ENCODE results near the gene CADM2.
"Not testable (repeated sequence)": the region's sequence is repeated elsewhere in the genome, so short reads cannot be mapped to it uniquely, and the experiment has no call there.

The CADM2 gene

GRCh38 chr3:85846940-85847339 lies 888.2 kb downstream of the CADM2 start:
- no peak for DNase-seq

- no peak for DNase-seq
These were observed 892.3 kb downstream of the CADM2 start for GRCh38 chr3:85851071-85851470.

- no peak for DNase-seq
These were observed 895.0 kb downstream of the CADM2 start for GRCh38 chr3:85853805-85854204.

- no peak for DNase-seq
These were observed 904.2 kb downstream of the CADM2 start for GRCh38 chr3:85862893-85863455.

GRCh38 chr3:85864896-85865295 lies 906.1 kb downstream of the CADM2 start:
- no peak for DNase-seq

- DNase-seq = no peak
These were observed 908.3 kb downstream of the CADM2 start for GRCh38 chr3:85867072-85867471.

GRCh38 chr3:85875589-85875988 lies 916.8 kb downstream of the CADM2 start:
- DNase-seq = no peak

GRCh38 chr3:85877631-85878030 lies 918.8 kb downstream of the CADM2 start:
- DNase-seq = no peak

- DNase-seq = no peak
These were observed 923.1 kb downstream of the CADM2 start for GRCh38 chr3:85881833-85882393.

GRCh38 chr3:85890043-85890555 lies 931.3 kb downstream of the CADM2 start:
- no peak for DNase-seq

- no peak for DNase-seq
These were observed 944.6 kb downstream of the CADM2 start for GRCh38 chr3:85903434-85903833.

GRCh38 chr3:85912980-85913379 lies 954.2 kb downstream of the CADM2 start:
- no peak for DNase-seq

GRCh38 chr3:85922374-85922773 lies 963.6 kb downstream of the CADM2 start:
- DNase-seq = no peak

- no peak for DNase-seq
These were observed 971.9 kb downstream of the CADM2 start for GRCh38 chr3:85930718-85931117.

GRCh38 chr3:85933326-85933725 lies 974.5 kb downstream of the CADM2 start:
- no peak for DNase-seq

- no peak for DNase-seq
These were observed 976.4 kb downstream of the CADM2 start for GRCh38 chr3:85935171-85935570.

GRCh38 chr3:85939074-85939482 lies 980.3 kb downstream of the CADM2 start:
- DNase-seq = peak; percentile 77

GRCh38 chr3:85950435-85950834 lies 991.6 kb downstream of the CADM2 start:
- no peak for DNase-seq

- no peak for DNase-seq
These were observed 1002.0 kb downstream of the CADM2 start for GRCh38 chr3:85960793-85961192.

- DNase-seq = no peak
These were observed 1019.0 kb downstream of the CADM2 start for GRCh38 chr3:85977615-85978338.

GRCh38 chr3:85979034-85979433 lies 1020.2 kb downstream of the CADM2 start:
- DNase-seq = no peak

GRCh38 chr3:85989581-85989980 lies 1030.8 kb downstream of the CADM2 start:
- not testable (repeated sequence) for DNase-seq

GRCh38 chr3:86029590-86029989 lies 1070.8 kb downstream of the CADM2 start:
- no peak for DNase-seq

- DNase-seq = no peak
These were observed 1079.1 kb downstream of the CADM2 start for GRCh38 chr3:86037916-86038315.

All from NCI-H345 (cell line).